Glutamatergic neuron (in vitro differentiated cells): ENCODE results near the gene CCNB1IP1. TPM values are rescaled to one million over a fixed set of nuclear protein-coding genes. Genes with fewer than 3 reads are reported as not detected.
"Not testable (repeated sequence)": the region's sequence is repeated elsewhere in the genome, so short reads cannot be mapped to it uniquely, and the experiment has no call there.

ENCODE experiments used
- DNase-seq: peaks from one replicate; pipeline ENCODE4 v3.0.0; 2022
- H3K27ac Mint-ChIP-seq: one replicate; pipeline ENCODE4 v1.8.0; 2020; ENCODE audit warnings: mild to moderate bottlenecking, mixed read lengths, inconsistent platforms; ENCODE audit not compliant: unreplicated experiment
- H3K27me3 Mint-ChIP-seq: one replicate; pipeline ENCODE4 v1.8.0; 2020; ENCODE audit warnings: mild to moderate bottlenecking, moderate library complexity, mixed read lengths, inconsistent platforms; ENCODE audit not compliant: unreplicated experiment
- H3K36me3 Mint-ChIP-seq: one replicate; pipeline ENCODE4 v1.8.0; 2020; ENCODE audit warnings: mild to moderate bottlenecking, mixed read lengths, inconsistent platforms; ENCODE audit not compliant: unreplicated experiment
- H3K4me1 Mint-ChIP-seq: one replicate; pipeline ENCODE4 v1.8.0; 2020; ENCODE audit warnings: mild to moderate bottlenecking, low read depth, mixed read lengths, inconsistent platforms; ENCODE audit not compliant: unreplicated experiment
- H3K4me3 Mint-ChIP-seq: one replicate; pipeline ENCODE4 v1.8.0; 2020; ENCODE audit warnings: mild to moderate bottlenecking, mixed read lengths, inconsistent platforms; ENCODE audit not compliant: unreplicated experiment
- H3K9me3 Mint-ChIP-seq: one replicate; pipeline ENCODE4 v1.8.0; 2020; ENCODE audit warnings: mild to moderate bottlenecking, moderate library complexity, mixed read lengths, inconsistent platforms; ENCODE audit not compliant: unreplicated experiment
- CTCF ChIP-seq: fragments of 200-600 bp; sonication (generic); IDR thresholded peaks from one replicate; pipeline ENCODE4 v1.5.0; 2021; ENCODE audit not compliant: partially characterized antibody, unreplicated experiment
- total RNA-seq: library from RNA; stranded (reverse); fragmentation: NEBNext Ultra II Directional; extraction: Animal tissue kit (Norgen Biotek cat#: 25700); gene quantifications from one replicate; pipeline ENCODE4 v1.2.1, GENCODE V29; 2021; ENCODE audit not compliant: unreplicated experiment

CCNB1IP1 gene
- total RNA-seq, 1 donor from 2014 or later: 95.8 TPM

DNA sequence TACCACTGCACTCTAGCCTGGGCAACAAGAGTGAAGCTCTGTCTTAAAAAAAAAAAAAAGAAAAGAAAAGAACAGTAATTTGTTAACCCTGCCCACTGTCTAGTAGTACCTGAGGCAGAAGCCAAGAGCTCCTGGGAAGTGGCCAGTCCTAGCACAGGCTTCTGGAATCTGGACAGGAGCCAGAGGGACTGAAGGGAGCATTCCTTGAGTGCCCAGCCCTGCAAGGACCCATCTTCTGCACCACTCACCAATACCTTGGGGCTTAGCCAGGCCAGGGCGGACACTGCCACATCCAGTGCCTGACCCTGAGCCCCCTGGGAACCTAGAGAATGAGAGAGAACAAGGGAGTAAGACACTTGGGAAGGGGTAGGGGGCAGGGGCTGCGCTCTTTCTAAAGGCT, 44.1 kb upstream of the CCNB1IP1 start:
- Mint-ChIP-seq H3K9me3 (peaks cover 6% of the 10 kb centered on the region), H3K36me3 (peaks cover 9% of the 10 kb centered on the region), H3K27me3 (peaks cover 4% of the 10 kb centered on the region), H3K27ac (no peak overlapping the region), H3K4me1 (no peaks in the 10 kb centered on the region), H3K4me3 (no peak overlapping the region)
- no peak for TF ChIP-seq CTCF
- DNase-seq: no peak

DNA sequence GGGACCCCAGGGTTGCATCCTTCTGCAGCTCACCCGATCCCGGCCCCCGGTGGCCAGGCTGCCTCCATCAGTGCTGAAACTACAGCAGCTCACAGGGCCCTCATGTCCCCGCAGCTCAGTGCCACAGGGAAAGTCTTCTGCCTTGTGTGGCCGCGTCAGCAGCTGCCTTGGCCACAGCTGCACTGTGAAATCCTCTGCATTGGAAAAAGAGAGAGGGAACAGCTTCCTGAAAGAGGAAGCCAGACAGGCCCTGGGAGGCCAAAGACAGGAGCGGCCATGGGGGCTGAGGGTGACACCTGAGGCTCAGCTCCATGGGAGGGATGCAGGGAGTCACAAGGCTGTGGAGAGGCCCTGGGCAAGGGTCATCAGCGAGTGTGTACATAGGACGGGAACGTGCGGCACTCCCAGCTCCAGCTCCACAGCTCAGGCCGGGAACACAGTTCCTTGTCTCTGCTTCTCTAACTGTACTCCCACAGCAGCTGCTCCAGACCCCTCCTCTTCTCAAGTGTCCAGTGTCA, 43.1 kb upstream of the CCNB1IP1 start:
- H3K36me3 Mint-ChIP-seq: peaks cover 9% of the 10 kb centered on the region
- no peaks in the 10 kb centered on the region for H3K4me1 Mint-ChIP-seq
- no peak overlapping the region for H3K4me3 Mint-ChIP-seq
- H3K9me3 Mint-ChIP-seq: peaks cover 5% of the 10 kb centered on the region
- TF ChIP-seq CTCF: no peak
- H3K27me3 Mint-ChIP-seq: peaks cover 4% of the 10 kb centered on the region
- no peak for DNase-seq
- no peak overlapping the region for H3K27ac Mint-ChIP-seq

DNA sequence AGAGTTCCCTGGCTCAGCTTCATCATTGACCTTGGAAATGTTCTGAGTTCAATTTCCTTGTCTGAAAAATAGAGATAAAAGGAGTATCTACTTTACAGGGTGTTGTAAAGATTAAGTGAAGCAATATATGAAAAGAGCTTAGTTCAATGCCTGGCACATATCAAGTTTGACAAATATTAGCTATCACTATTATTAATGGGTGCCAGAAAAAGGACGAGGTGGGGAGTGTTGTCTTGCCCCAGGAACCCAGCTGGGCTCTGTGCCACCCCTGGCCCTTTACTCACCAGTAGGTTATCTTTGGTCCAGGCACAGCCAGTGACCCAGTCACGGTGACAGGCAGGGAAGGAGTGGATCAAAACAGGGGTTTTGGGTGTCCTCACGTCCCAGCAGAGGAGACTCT, 42.4 kb upstream of the CCNB1IP1 start:
- no peak for DNase-seq
- H3K36me3 Mint-ChIP-seq: peaks cover 5% of the 10 kb centered on the region
- H3K4me1 Mint-ChIP-seq: no peaks in the 10 kb centered on the region
- H3K27me3 Mint-ChIP-seq: peaks cover 4% of the 10 kb centered on the region
- TF ChIP-seq CTCF: no peak
- H3K9me3 Mint-ChIP-seq: peaks cover 2% of the 10 kb centered on the region
- H3K4me3 Mint-ChIP-seq: no peak overlapping the region
- no peak overlapping the region for H3K27ac Mint-ChIP-seq

GRCh38 chr14:20372796-20373195, 39.7 kb upstream of the CCNB1IP1 start:
- no peaks in the 10 kb centered on the region for H3K4me1 Mint-ChIP-seq
- no peak overlapping the region for H3K27ac Mint-ChIP-seq
- H3K9me3 Mint-ChIP-seq: peaks cover 2% of the 10 kb centered on the region
- peaks cover 3% of the 10 kb centered on the region for H3K27me3 Mint-ChIP-seq
- H3K36me3 Mint-ChIP-seq: peaks cover 5% of the 10 kb centered on the region
- TF ChIP-seq CTCF: no peak
- no peak overlapping the region for H3K4me3 Mint-ChIP-seq
- DNase-seq: no peak

- TF ChIP-seq CTCF: no peak
- H3K9me3 Mint-ChIP-seq: no peaks in the 10 kb centered on the region
- H3K36me3 Mint-ChIP-seq: no peaks in the 10 kb centered on the region
Observed at GRCh38 chr14:20365928-20366327, 32.8 kb upstream of the CCNB1IP1 start.

DNA sequence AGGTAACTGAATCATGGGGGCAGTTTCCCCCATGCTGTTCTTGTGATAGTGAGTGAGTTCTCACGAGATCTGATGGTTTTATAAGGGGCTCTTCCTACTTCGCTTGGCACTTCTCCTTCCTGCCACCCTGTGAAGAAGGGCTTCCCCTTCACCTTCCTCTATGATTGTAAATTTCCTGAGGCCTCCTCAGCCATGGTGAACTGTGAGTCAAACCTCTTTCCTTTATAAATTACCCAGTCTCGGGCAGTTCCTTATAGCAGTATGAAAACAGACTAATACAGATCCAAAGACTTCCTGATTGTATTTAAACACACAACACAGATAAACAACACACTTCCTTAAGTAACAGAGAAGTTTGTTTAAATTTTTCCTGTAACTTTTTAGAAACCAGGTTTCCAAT, 25.4 kb upstream of the CCNB1IP1 start:
- not testable (repeated sequence) for H3K36me3 Mint-ChIP-seq

More at GRCh38 chr14:20365928-20366327, 32.8 kb upstream of the CCNB1IP1 start:
- H3K27ac Mint-ChIP-seq: no peak overlapping the region
- no peak overlapping the region for H3K4me3 Mint-ChIP-seq
- H3K27me3 Mint-ChIP-seq: no peaks in the 10 kb centered on the region
- H3K4me1 Mint-ChIP-seq: no peaks in the 10 kb centered on the region
- no peak for DNase-seq

More for the DNA sequence above, 25.4 kb upstream of the CCNB1IP1 start:
- not testable (repeated sequence) for H3K4me3 Mint-ChIP-seq, H3K27ac Mint-ChIP-seq, H3K9me3 Mint-ChIP-seq, H3K4me1 Mint-ChIP-seq, DNase-seq, H3K27me3 Mint-ChIP-seq
